ENCODE measurements around the gene TSPAN8.

DNA sequence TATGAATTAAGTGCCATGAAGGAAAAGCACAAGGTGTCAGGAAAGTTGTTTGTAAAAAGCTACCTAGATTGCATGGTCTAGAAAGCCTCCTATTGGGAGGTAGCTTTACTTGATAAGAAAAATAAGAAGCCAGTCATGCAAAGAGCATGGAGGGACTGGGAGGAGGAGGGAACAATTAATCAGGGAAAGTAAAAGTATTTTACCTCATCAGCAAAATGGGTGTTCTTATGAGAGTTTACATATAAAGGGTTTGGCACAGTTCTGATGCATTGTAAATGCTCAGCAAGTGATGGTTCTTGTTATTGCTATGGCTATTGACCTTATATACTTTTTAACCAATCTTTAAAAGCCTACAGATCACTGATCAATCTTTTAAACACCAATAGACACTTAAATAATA is 17.0 kb upstream of the TSPAN8 start:
- no peak for TF ChIP-seq ARNTL (CRISPR knock-in tag; IDR thresholded peaks at IDR 0.05; ENCODE audit: borderline replicate concordance, low read depth)
- no peak for TF ChIP-seq ZNF565 (CRISPR knock-in tag; conservative IDR thresholded peaks at IDR 0.05; ENCODE audit: low read depth)
- TF ChIP-seq ZFP30 (CRISPR knock-in tag; IDR thresholded peaks at IDR 0.05): no peak
- no peak for TF ChIP-seq ZFP3 (CRISPR knock-in tag; IDR thresholded peaks at IDR 0.05)
- no peak for TF ChIP-seq GLIS3 (CRISPR knock-in tag; IDR thresholded peaks at IDR 0.05)
- TF ChIP-seq CREB5 (CRISPR knock-in tag; IDR thresholded peaks at IDR 0.05; ENCODE audit: low read depth): no peak
- no peak for TF ChIP-seq CSDC2 (CRISPR knock-in tag; IDR thresholded peaks at IDR 0.05)
- TF ChIP-seq RARB (CRISPR knock-in tag; IDR thresholded peaks at IDR 0.05): no peak
- no peak for TF ChIP-seq ZNF70 (CRISPR knock-in tag; IDR thresholded peaks at IDR 0.05)
- TF ChIP-seq, protein P1, sequence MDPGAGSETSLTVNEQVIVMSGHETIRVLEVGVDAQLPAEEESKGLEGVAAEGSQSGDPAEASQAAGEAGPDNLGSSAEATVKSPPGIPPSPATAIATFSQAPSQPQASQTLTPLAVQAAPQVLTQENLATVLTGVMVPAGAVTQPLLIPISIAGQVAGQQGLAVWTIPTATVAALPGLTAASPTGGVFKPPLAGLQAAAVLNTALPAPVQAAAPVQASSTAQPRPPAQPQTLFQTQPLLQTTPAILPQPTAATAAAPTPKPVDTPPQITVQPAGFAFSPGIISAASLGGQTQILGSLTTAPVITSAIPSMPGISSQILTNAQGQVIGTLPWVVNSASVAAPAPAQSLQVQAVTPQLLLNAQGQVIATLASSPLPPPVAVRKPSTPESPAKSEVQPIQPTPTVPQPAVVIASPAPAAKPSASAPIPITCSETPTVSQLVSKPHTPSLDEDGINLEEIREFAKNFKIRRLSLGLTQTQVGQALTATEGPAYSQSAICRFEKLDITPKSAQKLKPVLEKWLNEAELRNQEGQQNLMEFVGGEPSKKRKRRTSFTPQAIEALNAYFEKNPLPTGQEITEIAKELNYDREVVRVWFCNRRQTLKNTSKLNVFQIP (CRISPR knock-in tag; IDR thresholded peaks at IDR 0.05; ENCODE audit: borderline replicate concordance, low read depth): no peak
- TF ChIP-seq TOX (CRISPR knock-in tag; IDR thresholded peaks at IDR 0.05; ENCODE audit: borderline replicate concordance): no peak
- TF ChIP-seq PATZ1 (CRISPR knock-in tag; IDR thresholded peaks at IDR 0.05; ENCODE audit: borderline replicate concordance): no peak
